SK-N-SH (cell line): Measurements from ENCODE around the gene TNFAIP2. TPM values are rescaled to one million over a fixed set of nuclear protein-coding genes. Genes with fewer than 3 reads are reported as not detected.

Experiments
- CTCF ChIA-PET: fragments of 300-600, 350-600 bp; formaldehyde crosslinking; extraction: SDS; loops from one replicate; lab custom pipeline; 2021; lab: Yijun Ruan, JAX
- POLR2A ChIA-PET: fragments of 350-600 bp; sonication (Branson Sonifier 250); formaldehyde crosslinking; extraction: SDS; loops from one replicate; lab custom pipeline; 2020; ENCODE audit warnings: antibody characterized with exemption, inconsistent platforms; lab: Yijun Ruan, JAX
- DNase-seq: peaks from one replicate; pipeline ENCODE4 v3.0.0; 2012
- H2AFZ ChIP-seq: fragments of 200-600 bp; sonication (generic); 2 replicates; pipeline ENCODE4 v1.8.1; 2016; ENCODE audit warnings: antibody characterized with exemption, mild to moderate bottlenecking, low read depth
- H3F3A ChIP-seq: fragments of 200-600 bp; sonication (generic); replicated peaks from 2 replicates; pipeline ENCODE3; 2016; ENCODE audit warnings: antibody characterized with exemption, mild to moderate bottlenecking; ENCODE audit not compliant: insufficient read depth
- H3K27ac ChIP-seq, 2 experiments: fragments of 200-500 bp in 1 of 2; fragments of 200-600 bp in 1 of 2; sonication (Bioruptor generic) in 1 of 2; sonication (generic), shearing (Covaris generic) in 1 of 2; 2 replicates each; pipeline versions ENCODE4 v1.5.1 to v1.6.1; 2014 to 2016; ENCODE audit warnings: low read depth in 2 of 2, inconsistent platforms in 1 of 2, low read length in 1 of 2, mild to moderate bottlenecking in 1 of 2, mixed read lengths in 1 of 2
- H3K27me3 ChIP-seq: fragments of 200-600 bp; sonication (generic), shearing (Covaris generic); 2 replicates; pipeline ENCODE4 v1.6.1; 2016; ENCODE audit warnings: mixed run types; ENCODE audit not compliant: insufficient read depth
- H3K36me3 ChIP-seq, 2 experiments: fragments of 200-500 bp in 1 of 2; fragments of 200-600 bp in 1 of 2; sonication (Bioruptor generic) in 1 of 2; sonication (generic) in 1 of 2; replicated peaks in 1 of 2; 2 replicates each; pipeline versions ENCODE3 to v1.5.1; 2014 to 2016; ENCODE audit warnings: low read length in 1 of 2, mild to moderate bottlenecking in 1 of 2; ENCODE audit not compliant: insufficient read depth in 2 of 2, control insufficient read depth in 1 of 2
- H3K4me1 ChIP-seq, 2 experiments: fragments of 200-500 bp in 1 of 2; fragments of 200-600 bp in 1 of 2; sonication (Bioruptor generic) in 1 of 2; sonication (generic), shearing (Covaris generic) in 1 of 2; 2 replicates each; pipeline versions ENCODE4 v1.5.1 to v1.6.1; 2014 to 2016; ENCODE audit warnings: low read depth in 1 of 2, low read length in 1 of 2, mixed run types in 1 of 2; ENCODE audit not compliant: insufficient read depth in 2 of 2, control insufficient read depth in 1 of 2
- H3K4me2 ChIP-seq: fragments of 200-600 bp; sonication (generic), shearing (Covaris generic); 2 replicates; pipeline ENCODE4 v1.6.1; 2017; ENCODE audit warnings: mixed run types
- H3K4me3 ChIP-seq, 2 experiments: fragments of 200-500 bp in 1 of 2; fragments of 200-600 bp in 1 of 2; sonication (Bioruptor generic) in 1 of 2; sonication (generic), shearing (Covaris generic) in 1 of 2; 2 replicates each; pipeline versions ENCODE4 v1.5.1 to v1.8.1; 2014 to 2016; ENCODE audit warnings: low read depth in 2 of 2, inconsistent platforms in 1 of 2, low read length in 1 of 2, mild to moderate bottlenecking in 1 of 2, mixed read lengths in 1 of 2, moderate library complexity in 1 of 2
- H3K79me2 ChIP-seq: fragments of 200-600 bp; sonication (generic); 2 replicates; pipeline ENCODE4 v1.8.1; 2017; ENCODE audit warnings: mild to moderate bottlenecking; ENCODE audit not compliant: insufficient read depth
- H3K9ac ChIP-seq: fragments of 200-600 bp; sonication (generic); 2 replicates; pipeline ENCODE4 v1.6.1; 2017; ENCODE audit warnings: mixed run types
- H3K9me2 ChIP-seq: fragments of 200-600 bp; sonication (generic); 2 replicates; pipeline ENCODE4 v1.6.1; 2017; ENCODE audit warnings: mixed run types
- H3K9me3 ChIP-seq: fragments of 200-600 bp; sonication (generic); 2 replicates; pipeline ENCODE4 v1.6.1; 2017; ENCODE audit warnings: mixed run types, mild to moderate bottlenecking, moderate library complexity
- H4K20me1 ChIP-seq: fragments of 200-600 bp; sonication (generic); 2 replicates; pipeline ENCODE4 v1.6.1; 2017; ENCODE audit warnings: mild to moderate bottlenecking, mixed run types; ENCODE audit not compliant: insufficient read depth
- CTCF ChIP-seq: fragments of 200-600 bp; sonication (generic); IDR thresholded peaks from 2 replicates; pipeline ENCODE4 v1.6.1; 2017; ENCODE audit warnings: antibody characterized with exemption, mild to moderate bottlenecking, moderate library complexity
- EP300 ChIP-seq, 2 experiments: IDR thresholded peaks; 2 replicates each; pipeline versions ENCODE4 v1.4.0 to v1.6.1; 2012; ENCODE audit warnings: borderline replicate concordance in 1 of 2, low read depth in 1 of 2, low read length in 1 of 2
- FOXM1 ChIP-seq: IDR thresholded peaks from 2 replicates; pipeline ENCODE4 v1.4.0; 2012; ENCODE audit warnings: low read depth, mild to moderate bottlenecking
- GABPA ChIP-seq: IDR thresholded peaks from 2 replicates; pipeline ENCODE4 v1.4.0; 2012; ENCODE audit warnings: low read depth, mild to moderate bottlenecking
- NFIC ChIP-seq: IDR thresholded peaks from 2 replicates; pipeline ENCODE4 v1.4.0; 2012; ENCODE audit warnings: borderline replicate concordance
- NRF1 ChIP-seq: IDR thresholded peaks from 2 replicates; pipeline ENCODE4 v1.6.1; 2012; ENCODE audit warnings: low read depth, mild to moderate bottlenecking, low read length
- PBX3 ChIP-seq: IDR thresholded peaks from 2 replicates; pipeline ENCODE4; 2012
- POLR2AphosphoS5 ChIP-seq: IDR thresholded peaks from 2 replicates; pipeline ENCODE4 v1.6.1; 2012; ENCODE audit warnings: low read depth, low read length
- RFX5 ChIP-seq: IDR thresholded peaks from 2 replicates; pipeline ENCODE4 v1.6.1; 2012; ENCODE audit warnings: mild to moderate bottlenecking, improper control_type of control experiment, low read length
- TAF1 ChIP-seq: IDR thresholded peaks from 2 replicates; pipeline ENCODE4 v1.6.1; 2012; ENCODE audit warnings: low read depth, mild to moderate bottlenecking, low read length, moderate library complexity, borderline replicate concordance
- WGBS: methylation state at CpG from one replicate; pipeline ENCODE4 v1.1.6; 2017; ENCODE audit warnings: low lambda C conversion rate; 5-methylcytosine and 5-hydroxymethylcytosine counted together
- polyA plus RNA-seq, 3 experiments: library from polyadenylated mRNA; depleted of rRNA; stranded (reverse); fragments of >200 nt; gene quantifications; 2 replicates each; pipeline ENCODE4 v1.2.3, GENCODE V29; 2012
- TF ChIP-seq, protein P1 (sequence below): fragments of 150-350 bp; IDR thresholded peaks from 2 replicates; pipeline ENCODE4 v1.6.1; 2017; ENCODE audit warnings: antibody characterized with exemption, low read length, low read depth, borderline replicate concordance
- TF ChIP-seq, protein P2 (sequence below): IDR thresholded peaks from 2 replicates; pipeline ENCODE4 v1.6.1; 2012; ENCODE audit warnings: mild to moderate bottlenecking, low read depth, low read length, moderate library complexity
- TF ChIP-seq, protein P3 (sequence below): IDR thresholded peaks from 2 replicates; pipeline ENCODE4 v1.4.0; 2012; ENCODE audit warnings: low read depth

Gene TNFAIP2
- polyA plus RNA-seq, 1 of the 3 experiments (the other 2 are of a cell fraction): 16.0 TPM

DNA sequence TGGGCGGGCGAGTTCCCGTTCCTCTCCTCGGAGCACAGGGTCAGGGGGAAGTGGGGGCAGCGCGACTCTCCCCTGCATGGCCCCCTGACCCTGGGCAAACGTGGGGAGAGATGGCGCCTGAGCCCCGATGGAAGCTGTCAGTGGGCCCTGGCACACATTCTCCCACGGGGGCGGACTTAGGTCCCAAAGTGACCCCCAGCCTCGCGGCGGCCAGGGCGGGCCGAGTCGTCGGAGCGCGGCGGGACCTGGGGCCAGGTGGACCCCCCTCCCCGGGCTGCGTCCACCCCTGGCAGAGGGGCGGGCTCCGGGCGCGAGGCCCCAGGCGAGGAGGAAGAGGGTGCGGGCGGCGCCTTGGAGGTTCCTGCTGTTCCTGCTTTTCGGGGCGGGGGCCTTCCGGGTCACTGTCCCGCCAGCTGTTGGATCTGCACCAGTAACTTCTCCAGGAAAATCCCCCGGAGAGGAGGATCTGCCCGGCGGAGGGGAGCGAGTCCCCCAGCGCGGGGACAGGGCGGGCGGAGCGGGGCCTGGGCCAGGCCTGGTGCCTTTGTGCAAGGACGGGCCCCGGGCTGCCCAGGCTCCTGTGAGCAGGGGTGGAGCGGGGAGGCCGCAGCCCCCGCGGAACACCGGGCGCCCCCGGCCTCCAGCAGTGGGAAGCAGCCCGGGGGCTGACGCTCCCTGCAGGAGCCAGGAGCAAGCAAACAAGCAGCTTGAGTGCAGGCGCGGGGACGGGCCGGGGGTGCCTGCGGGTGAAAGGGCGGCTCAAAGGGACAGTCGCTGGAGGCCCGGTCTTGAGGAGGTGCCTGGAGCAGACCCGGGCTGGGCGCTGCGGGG is 15.3 kb downstream of the TNFAIP2 start:
- H3K27me3 ChIP-seq: no peaks in the 10 kb centered on the region
- no peak overlapping the region for H3K9ac ChIP-seq
- no peak overlapping the region for H3K27ac ChIP-seq
- no peaks in the 10 kb centered on the region for H3K9me3 ChIP-seq
- POLR2A ChIA-PET: no interaction called here
- TF ChIP-seq, protein P1, sequence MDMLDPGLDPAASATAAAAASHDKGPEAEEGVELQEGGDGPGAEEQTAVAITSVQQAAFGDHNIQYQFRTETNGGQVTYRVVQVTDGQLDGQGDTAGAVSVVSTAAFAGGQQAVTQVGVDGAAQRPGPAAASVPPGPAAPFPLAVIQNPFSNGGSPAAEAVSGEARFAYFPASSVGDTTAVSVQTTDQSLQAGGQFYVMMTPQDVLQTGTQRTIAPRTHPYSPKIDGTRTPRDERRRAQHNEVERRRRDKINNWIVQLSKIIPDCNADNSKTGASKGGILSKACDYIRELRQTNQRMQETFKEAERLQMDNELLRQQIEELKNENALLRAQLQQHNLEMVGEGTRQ: no peak
- no peak for TF ChIP-seq EP300 (IDR thresholded peaks at IDR 0.05; ENCODE audit: borderline replicate concordance in 1 of 2, low read depth in 1 of 2, low read length in 1 of 2)
- TF ChIP-seq, protein P2, sequence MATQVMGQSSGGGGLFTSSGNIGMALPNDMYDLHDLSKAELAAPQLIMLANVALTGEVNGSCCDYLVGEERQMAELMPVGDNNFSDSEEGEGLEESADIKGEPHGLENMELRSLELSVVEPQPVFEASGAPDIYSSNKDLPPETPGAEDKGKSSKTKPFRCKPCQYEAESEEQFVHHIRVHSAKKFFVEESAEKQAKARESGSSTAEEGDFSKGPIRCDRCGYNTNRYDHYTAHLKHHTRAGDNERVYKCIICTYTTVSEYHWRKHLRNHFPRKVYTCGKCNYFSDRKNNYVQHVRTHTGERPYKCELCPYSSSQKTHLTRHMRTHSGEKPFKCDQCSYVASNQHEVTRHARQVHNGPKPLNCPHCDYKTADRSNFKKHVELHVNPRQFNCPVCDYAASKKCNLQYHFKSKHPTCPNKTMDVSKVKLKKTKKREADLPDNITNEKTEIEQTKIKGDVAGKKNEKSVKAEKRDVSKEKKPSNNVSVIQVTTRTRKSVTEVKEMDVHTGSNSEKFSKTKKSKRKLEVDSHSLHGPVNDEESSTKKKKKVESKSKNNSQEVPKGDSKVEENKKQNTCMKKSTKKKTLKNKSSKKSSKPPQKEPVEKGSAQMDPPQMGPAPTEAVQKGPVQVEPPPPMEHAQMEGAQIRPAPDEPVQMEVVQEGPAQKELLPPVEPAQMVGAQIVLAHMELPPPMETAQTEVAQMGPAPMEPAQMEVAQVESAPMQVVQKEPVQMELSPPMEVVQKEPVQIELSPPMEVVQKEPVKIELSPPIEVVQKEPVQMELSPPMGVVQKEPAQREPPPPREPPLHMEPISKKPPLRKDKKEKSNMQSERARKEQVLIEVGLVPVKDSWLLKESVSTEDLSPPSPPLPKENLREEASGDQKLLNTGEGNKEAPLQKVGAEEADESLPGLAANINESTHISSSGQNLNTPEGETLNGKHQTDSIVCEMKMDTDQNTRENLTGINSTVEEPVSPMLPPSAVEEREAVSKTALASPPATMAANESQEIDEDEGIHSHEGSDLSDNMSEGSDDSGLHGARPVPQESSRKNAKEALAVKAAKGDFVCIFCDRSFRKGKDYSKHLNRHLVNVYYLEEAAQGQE: no peak
- TF ChIP-seq PBX3: no peak
- TF ChIP-seq RFX5: no peak
- TF ChIP-seq FOXM1: no peak
- no peak for TF ChIP-seq TAF1
- TF ChIP-seq, protein P3, sequence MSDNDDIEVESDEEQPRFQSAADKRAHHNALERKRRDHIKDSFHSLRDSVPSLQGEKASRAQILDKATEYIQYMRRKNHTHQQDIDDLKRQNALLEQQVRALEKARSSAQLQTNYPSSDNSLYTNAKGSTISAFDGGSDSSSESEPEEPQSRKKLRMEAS: no peak
- no peak for TF ChIP-seq NRF1
- TF ChIP-seq POLR2AphosphoS5: no peak
- no peak for TF ChIP-seq NFIC
- TF ChIP-seq CTCF: no peak
- TF ChIP-seq GABPA: no peak
- H3K9me2 ChIP-seq: no peaks in the 10 kb centered on the region
- no peaks in the 10 kb centered on the region for H4K20me1 ChIP-seq
- H3F3A ChIP-seq: peaks cover 3% of the 10 kb centered on the region
- H3K4me2 ChIP-seq: no peak overlapping the region
- CTCF ChIA-PET: interaction anchor here (0.6 to 6.3 kb wide), 4 partner anchors 11 to 171 kb away, joined by 3 to 45 read pairs (median 4); no protein-coding TSS in a partner anchor
- H3K4me1 ChIP-seq: peaks cover 8 to 9% of the 10 kb centered on the region in 2 experiments
- no peaks in the 10 kb centered on the region for H3K36me3 ChIP-seq
- no peak overlapping the region for H3K4me3 ChIP-seq
- no peak overlapping the region for H2AFZ ChIP-seq
- WGBS: 89% methylated on average over 40 of the region's 66 CpGs
- H3K79me2 ChIP-seq: no peaks in the 10 kb centered on the region
- DNase-seq: no peak
